Hematopoietic multipotent progenitor cell treated with erythropoietin and hydrocortisone succinate and interleukin-3 and kit ligand, for 6 days (in vitro differentiated cells): Measurements from ENCODE around the gene RNF151.
"Not testable (repeated sequence)": the region's sequence is repeated elsewhere in the genome, so short reads cannot be mapped to it uniquely, and the experiment has no call there.

Experiments used
- DNase-seq: peaks from one replicate; pipeline ENCODE4 v3.0.0-alpha.2; 2015

The RNF151 gene, protein sequence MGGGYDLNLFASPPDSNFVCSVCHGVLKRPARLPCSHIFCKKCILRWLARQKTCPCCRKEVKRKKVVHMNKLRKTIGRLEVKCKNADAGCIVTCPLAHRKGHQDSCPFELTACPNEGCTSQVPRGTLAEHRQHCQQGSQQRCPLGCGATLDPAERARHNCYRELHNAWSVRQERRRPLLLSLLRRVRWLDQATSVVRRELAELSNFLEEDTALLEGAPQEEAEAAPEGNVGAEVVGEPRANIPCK

GRCh38 chr16:1966460-1966859 is at the start of gene RNF151:
Gene RNF151 (plus strand): TSS chr16:1966856. CDS start chr16:1966882, 26 bp downstream.
- no peak for DNase-seq

DNA sequence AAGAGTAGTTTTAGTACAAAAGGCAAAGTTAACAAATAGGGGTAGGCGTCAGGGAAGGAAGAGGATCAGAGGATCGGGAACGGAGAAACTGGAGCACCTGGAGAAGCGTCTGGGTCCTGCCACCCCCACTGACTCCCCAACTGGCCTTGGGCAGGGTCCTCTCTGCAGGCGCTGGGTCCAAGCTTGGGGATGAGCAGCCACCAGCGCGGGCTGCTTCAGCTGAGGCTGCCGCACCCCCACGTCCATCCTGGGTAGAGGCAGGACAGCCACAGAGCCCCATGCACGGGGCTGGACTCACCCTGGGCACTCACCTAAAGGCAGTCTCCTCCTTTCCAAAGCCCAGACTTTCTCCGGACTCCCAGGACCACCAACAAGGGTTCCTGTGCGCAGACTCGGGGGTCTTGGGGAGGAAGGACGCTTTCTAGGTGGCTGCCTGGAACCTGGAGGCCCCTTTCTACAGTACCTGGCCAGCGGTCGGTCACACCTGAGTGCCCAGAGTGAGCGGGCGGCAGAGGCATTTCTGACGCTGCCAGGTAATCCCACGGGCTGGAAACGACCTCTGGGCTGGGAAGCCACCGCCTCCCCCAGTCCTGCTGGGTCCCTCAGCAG is 49.5 kb upstream of the RNF151 start:
- no peak for DNase-seq

- DNase-seq = no peak
Observed at GRCh38 chr16:1917665-1918350, 48.8 kb upstream of the RNF151 start.

DNA sequence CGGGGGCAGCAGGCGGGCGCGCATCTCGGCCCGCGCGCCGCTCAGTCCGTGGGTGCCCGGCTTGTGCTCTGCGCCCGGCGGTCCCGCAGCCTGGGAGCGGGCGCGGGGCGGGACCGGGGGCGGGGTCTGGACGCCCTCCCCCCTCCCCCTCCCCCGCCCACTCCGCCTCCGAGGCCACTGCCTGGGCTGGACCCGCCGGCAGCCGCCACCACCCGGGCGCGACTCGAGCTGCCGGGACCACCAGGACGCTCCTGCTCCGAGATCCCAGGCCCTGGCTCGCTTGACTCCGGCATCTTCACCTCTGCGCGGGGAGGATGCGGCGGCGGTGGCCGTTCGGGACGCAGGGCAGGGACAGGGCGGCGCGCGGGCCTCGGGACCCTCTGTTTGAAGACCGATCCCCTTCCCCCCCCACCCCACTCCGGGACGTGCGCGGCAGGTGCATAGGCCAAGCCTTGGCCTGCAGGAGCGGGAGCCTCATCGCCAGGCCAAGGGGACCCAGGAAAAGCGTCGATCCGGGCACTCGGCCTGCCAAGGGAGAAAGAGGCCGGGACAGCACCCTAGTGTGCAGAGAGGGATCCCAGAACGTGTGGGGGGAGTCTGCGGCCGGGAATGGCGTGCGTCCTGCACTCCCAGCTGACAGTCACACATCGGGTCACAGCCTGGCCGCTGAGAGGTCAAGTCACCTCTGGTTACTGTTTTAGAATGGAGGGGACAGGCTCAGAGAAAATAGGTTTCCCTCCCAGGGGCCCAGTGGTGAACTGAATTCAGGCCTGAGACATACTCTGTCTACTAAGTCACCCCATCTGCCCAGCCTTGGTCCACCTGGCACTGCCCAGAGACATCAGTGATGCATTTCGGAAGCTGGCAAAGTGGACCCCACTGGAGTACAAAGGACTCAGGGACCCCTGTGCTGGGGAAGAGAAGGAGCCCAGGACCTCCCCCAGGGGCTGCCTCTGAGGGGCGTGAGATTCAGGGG is 48.0 kb upstream of the RNF151 start, which contains the start of gene HS3ST6:
HS3ST6 (minus strand) TSS at position 65 of the 976 bp plus-strand sequence. CDS start 92 bp downstream, outside the sequence.
- DNase-seq = no peak

GRCh38 chr16:1919327-1919998 is 47.2 kb upstream of the RNF151 start:
- DNase-seq = no peak

DNA sequence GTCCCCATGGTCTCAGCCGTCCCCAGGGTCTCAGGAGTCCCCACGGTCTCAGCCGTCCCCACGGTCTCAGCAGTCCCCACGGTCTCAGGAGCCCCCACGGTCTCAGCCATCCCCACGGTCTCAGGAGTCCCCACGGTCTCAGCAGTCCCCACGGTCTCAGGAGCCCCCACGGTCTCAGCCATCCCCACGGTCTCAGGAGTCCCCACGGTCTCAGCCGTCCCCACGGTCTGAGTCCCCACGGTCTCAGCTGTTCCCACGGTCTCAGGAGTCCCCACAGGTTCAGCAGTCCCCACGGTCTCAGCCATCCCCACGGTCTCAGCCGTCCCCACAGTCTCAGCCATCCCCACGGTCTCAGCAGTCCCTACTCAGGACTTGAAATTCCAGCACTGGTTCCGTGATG is 46.5 kb upstream of the RNF151 start:
- DNase-seq = not testable (repeated sequence)

GRCh38 chr16:1920727-1921171 is 45.9 kb upstream of the RNF151 start:
- peak; percentile 73 for DNase-seq

- no peak for DNase-seq
Observed at GRCh38 chr16:1922357-1922756, 44.3 kb upstream of the RNF151 start.

GRCh38 chr16:1923299-1924034 is 43.2 kb upstream of the RNF151 start:
- DNase-seq = peak; percentile 52

GRCh38 chr16:1924095-1924494 is 42.6 kb upstream of the RNF151 start:
- DNase-seq = no peak

DNA sequence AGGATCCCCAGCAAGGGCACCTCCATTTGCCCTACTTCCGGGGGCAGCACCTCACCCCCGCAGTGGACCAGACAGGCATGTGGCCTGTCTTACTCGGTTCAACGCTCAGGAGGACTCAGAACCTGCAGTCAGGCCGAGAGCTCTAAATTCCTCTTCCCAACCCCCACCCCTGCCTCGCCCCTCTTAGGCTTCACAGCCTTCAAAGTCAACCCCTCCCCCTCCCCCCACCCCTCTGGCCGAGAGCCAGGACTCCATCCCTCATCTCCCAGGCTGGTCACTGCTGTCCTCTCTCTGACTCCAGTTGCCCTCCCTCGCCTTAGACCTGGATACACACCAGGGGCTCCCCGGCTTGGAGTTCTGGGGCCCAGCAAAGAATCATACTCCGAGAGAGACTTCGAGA is 40.4 kb upstream of the RNF151 start:
- DNase-seq = no peak

- DNase-seq = peak; percentile 53
Observed at GRCh38 chr16:1929105-1929504, 37.6 kb upstream of the RNF151 start.

GRCh38 chr16:1929578-1930337 is 36.9 kb upstream of the RNF151 start:
- peak; percentile 89 for DNase-seq

DNA sequence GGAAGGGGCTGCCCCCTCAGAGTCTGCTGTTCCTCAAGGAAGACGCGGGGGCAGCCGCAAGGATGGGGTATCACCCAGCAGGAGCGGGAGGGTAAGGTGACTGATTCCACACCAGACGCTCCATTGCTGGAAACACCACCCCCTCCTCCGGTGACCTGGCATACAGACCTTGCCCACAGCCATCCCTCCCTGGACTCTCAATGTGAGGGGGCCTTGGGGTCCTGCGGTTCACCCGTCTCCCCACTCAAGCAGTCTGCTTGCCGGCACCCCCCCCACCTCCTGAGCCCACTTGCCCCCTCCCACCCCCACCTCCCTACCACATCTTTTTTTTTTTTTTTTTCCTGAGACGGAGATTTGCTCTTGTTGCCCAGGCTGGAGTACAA is 36.3 kb upstream of the RNF151 start:
- DNase-seq = no peak

DNA sequence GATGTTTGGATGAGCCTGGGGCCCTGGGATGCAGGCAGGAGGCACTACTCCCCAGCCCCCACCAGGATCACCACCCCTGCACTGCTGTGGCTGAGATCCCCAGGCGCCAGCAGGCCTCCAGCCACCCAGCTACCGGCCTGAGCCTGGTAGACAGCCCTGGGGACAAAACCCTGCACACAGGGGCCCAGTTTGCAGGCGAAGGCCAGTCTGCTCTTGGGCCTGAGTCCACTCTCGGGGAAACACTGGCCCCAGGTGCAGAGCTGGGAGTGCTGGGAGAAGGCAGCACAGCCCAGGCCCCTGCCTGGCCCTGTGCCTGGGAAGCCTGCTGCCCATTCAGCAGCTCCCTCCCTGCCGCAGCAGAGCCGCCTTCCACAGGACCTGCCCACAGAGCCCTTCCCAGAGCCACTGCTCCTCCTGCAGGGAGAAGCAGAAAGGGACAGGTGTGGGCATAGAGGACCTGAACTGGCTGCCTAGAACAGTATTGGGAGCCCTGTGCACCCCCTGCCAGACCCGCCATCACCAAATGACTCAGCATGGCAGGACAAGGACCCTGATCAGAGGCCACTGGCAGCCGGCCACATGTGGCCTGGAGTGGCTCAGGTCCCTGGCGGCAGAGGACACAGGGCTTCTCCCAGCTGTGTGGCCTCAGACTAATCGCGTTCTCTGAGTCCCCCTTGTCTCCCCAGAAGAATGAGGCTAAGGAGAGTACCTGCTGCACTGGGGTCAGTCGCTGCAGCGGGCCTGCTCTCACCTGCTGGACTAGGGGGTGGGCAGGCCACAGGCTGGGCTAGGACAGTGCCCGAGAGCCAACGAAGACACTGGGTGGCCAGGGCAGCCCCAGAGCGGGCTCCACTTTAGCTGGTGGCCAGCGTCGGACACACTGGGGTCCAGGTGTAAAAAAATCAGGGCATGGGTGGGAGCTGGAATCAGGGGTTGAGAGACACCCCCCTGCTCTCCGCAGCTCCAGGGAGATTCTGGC is 34.3 kb upstream of the RNF151 start:
- no peak for DNase-seq

DNA sequence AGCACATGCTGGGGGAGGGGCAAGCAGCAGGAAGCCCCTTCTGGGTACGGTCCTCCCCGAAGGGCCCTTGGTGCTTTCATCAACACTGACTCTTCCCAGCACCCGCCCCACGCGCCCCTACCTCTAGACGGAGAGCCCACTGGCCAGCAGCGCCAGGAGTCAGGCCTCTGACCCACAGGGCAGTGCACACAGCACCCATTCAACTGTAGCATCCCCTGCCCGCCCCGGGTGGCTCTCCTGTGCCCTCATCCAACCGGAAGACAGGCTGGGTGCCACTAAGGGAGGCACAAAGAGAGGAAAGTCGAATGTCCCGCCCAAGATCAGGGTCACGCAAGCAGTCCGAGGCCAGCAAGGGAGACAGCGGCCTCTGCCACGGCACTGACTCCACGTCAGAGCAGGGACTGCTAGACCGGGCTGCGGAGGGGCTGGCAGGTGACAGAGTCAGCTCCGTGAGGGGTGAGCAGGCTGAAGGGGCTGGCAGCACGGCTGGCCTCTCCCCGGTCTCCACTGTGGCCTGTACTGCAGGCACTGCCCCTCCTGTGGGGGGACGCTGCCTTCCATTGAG is 33.5 kb upstream of the RNF151 start:
- DNase-seq = no peak

- no peak for DNase-seq
Observed at GRCh38 chr16:1936945-1937479, 29.6 kb upstream of the RNF151 start.

DNA sequence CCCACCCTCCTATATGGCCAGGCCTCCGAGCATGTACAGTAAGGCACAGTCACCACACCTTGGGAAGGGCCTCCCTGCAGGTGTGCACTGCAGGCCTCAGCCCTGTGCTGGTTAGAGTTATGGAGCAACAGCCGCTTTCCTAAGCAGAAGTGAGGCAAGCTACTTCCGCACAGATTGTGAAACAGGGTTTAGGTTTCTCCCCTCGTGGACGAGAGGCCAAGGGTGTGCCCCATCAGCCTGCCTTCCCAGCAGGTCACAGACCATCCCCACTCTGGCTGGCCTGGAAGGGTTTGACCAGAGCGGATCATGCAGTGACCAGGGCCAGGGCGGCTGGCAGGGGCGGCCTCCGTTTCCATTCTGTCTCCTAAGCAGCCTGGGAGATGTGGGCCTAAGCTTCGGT is 28.3 kb upstream of the RNF151 start:
- peak; percentile 55 for DNase-seq

DNA sequence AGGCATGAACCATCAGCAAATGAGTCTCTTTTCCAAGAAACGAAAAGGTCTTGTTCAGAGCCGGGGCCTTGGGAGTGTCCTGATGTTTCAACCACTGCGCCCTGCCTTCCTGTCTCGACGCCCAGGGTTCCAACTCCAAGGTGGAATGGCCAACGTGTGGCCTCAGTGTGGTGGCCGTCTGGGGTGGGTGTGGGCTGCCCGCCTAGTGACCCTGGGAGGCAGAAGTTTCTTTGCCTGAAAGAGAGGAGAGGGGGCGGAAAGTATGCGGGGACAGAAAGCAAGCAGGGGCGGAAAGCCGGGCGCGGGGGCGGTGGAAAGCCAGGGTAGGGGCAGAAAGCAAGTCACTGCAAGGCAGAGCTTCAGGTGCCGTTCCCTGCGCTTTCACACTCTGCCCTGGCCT is 27.7 kb upstream of the RNF151 start:
- DNase-seq = no peak
